ENCODE measurements around the gene PPP2R1A. TPM values are rescaled to one million over a fixed set of nuclear protein-coding genes. Genes with fewer than 3 reads are reported as not detected.

Gene PPP2R1A
- total RNA-seq, 1 experiment from 2014 or later, result 266 TPM

DNA sequence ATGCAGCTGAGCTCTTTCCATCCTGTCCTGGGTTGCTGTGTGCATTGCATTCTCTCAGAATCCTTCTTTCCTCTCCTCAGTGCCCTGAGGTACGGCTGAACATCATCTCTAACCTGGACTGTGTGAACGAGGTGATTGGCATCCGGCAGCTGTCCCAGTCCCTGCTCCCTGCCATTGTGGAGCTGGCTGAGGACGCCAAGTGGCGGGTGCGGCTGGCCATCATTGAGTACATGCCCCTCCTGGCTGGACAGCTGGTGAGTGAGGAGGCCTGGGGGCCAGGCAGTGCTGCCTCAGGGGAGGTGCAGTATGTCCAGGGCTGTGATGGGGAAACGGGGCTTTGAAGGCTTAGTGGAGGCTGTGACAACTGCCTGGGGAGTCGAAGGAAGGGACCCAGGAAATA lies 29.8 kb downstream of the PPP2R1A start:
- Histone ChIP-seq H3K4me1 (ENCODE audit: control insufficient read depth in 1 of 2, insufficient read depth in 2 of 2, low read length in 2 of 2) (no peaks in the 10 kb centered on the region), H3K27me3 (ENCODE audit: insufficient read depth, low read length) (no peaks in the 10 kb centered on the region), H3K4me3 (replicated peaks in 1 of 2; ENCODE audit: low read depth in 1 of 2, low read length in 2 of 2) (no peak overlapping the region), H3K79me2 (ENCODE audit: insufficient read depth, low read length) (peaks cover 7% of the 10 kb centered on the region; the same call in 1 of the 2 replicates), H3K27ac (ENCODE audit: low read depth, low read length) (no peak overlapping the region), H4K20me1 (ENCODE audit: insufficient read depth) (no peaks in the 10 kb centered on the region), H3K36me3 (ENCODE audit: control insufficient read depth in 1 of 2, insufficient read depth in 2 of 2, low read length in 2 of 2) (peaks cover 80 to 82% of the 10 kb centered on the region in 2 experiments), H3K9me2 (ENCODE audit: insufficient read depth) (no peaks in the 10 kb centered on the region), H3K9ac (ENCODE audit: low read length) (no peak overlapping the region), H3K9me3 (ENCODE audit: control insufficient read depth in 1 of 2, insufficient read depth in 1 of 2, low read depth in 1 of 2, low read length in 2 of 2) (no peaks in the 10 kb centered on the region), H3K4me2 (ENCODE audit: low read length) (no peak overlapping the region), H2AFZ (ENCODE audit: low read depth, low read length, poor library complexity, severe bottlenecking) (no peak overlapping the region)
- ChIA-PET CTCF (no interaction called here), POLR2A (no interaction called here), RAD21 (ENCODE audit: low non-redundant PET in 1 of 2, low total read pairs in 2 of 2, uncharacterized antibody in 2 of 2, unreplicated experiment in 2 of 2) (no interaction called here)
- DNase-seq (ENCODE audit: low read depth, low spot score), result no peak
- no peak for TF ChIP-seq SP1 (IDR thresholded peaks at IDR 0.05; ENCODE audit: low read depth)
- TF ChIP-seq CBX3 (IDR thresholded peaks at IDR 0.05; ENCODE audit: low read depth), result no peak
- TF ChIP-seq CEBPB (IDR thresholded peaks at IDR 0.05; ENCODE audit: low read depth), result no peak
- TF ChIP-seq, protein P1, sequence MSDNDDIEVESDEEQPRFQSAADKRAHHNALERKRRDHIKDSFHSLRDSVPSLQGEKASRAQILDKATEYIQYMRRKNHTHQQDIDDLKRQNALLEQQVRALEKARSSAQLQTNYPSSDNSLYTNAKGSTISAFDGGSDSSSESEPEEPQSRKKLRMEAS (IDR thresholded peaks at IDR 0.05), result no peak
- TF ChIP-seq, protein P2, sequence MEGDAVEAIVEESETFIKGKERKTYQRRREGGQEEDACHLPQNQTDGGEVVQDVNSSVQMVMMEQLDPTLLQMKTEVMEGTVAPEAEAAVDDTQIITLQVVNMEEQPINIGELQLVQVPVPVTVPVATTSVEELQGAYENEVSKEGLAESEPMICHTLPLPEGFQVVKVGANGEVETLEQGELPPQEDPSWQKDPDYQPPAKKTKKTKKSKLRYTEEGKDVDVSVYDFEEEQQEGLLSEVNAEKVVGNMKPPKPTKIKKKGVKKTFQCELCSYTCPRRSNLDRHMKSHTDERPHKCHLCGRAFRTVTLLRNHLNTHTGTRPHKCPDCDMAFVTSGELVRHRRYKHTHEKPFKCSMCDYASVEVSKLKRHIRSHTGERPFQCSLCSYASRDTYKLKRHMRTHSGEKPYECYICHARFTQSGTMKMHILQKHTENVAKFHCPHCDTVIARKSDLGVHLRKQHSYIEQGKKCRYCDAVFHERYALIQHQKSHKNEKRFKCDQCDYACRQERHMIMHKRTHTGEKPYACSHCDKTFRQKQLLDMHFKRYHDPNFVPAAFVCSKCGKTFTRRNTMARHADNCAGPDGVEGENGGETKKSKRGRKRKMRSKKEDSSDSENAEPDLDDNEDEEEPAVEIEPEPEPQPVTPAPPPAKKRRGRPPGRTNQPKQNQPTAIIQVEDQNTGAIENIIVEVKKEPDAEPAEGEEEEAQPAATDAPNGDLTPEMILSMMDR (IDR thresholded peaks at IDR 0.05 in 2 of 3, conservative IDR thresholded peaks at IDR 0.05 in 1 of 3; ENCODE audit: borderline replicate concordance in 1 of 3, insufficient read depth in 1 of 3, low read depth in 2 of 3, low read length in 2 of 3), result no peak
- TF ChIP-seq TCF7L2 (IDR thresholded peaks at IDR 0.05; ENCODE audit: borderline replicate concordance, extremely low read depth, insufficient read depth, insufficient read length), result no peak
- no peak for TF ChIP-seq SRF (IDR thresholded peaks at IDR 0.05; ENCODE audit: low read depth)
- TF ChIP-seq ELF1 (IDR thresholded peaks at IDR 0.05; ENCODE audit: borderline replicate concordance, low read depth), result no peak
- no peak for TF ChIP-seq RAD21 (IDR thresholded peaks at IDR 0.05; ENCODE audit: low read depth)
- ATAC-seq, result no peak
- intact Hi-C loops (cut with micrococcal nuclease), result no loop called here
- no TSS peak for BruUV-seq (replicated peaks)

DNA sequence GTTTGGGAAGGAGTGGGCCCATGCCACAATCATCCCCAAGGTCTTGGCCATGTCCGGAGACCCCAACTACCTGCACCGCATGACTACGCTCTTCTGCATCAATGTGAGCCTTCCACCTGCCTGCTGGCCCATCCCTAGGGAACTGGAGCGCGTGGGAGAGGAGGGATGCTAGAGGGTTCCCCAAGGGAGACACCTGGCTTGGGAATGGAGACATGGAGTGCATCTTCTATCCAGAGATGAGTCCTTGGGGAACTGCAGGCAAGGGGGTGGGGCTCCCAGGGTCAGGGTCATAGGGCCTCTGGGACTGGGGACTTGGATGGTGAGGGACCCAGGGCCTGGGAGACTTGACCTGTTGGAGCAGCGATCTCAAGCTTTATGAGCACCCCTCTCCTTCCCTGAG lies 31.2 kb downstream of the PPP2R1A start:
- DNase-seq (ENCODE audit: low read depth, low spot score), result no peak
- H3K4me3 ChIP-seq (replicated peaks in 1 of 2; ENCODE audit: low read depth in 1 of 2, low read length in 2 of 2), result no peak overlapping the region
- no TSS peak for BruUV-seq (replicated peaks)
- peaks cover 79 to 80% of the 10 kb centered on the region in 2 experiments for H3K36me3 ChIP-seq (ENCODE audit: control insufficient read depth in 1 of 2, insufficient read depth in 2 of 2, low read length in 2 of 2)
- H3K9me3 ChIP-seq (ENCODE audit: control insufficient read depth in 1 of 2, insufficient read depth in 1 of 2, low read depth in 1 of 2, low read length in 2 of 2), result no peaks in the 10 kb centered on the region
- H3K9me2 ChIP-seq (ENCODE audit: insufficient read depth), result no peaks in the 10 kb centered on the region
- peaks cover 7% of the 10 kb centered on the region; the same call in 1 of the 2 replicates for H3K79me2 ChIP-seq (ENCODE audit: insufficient read depth, low read length)
- RAD21 ChIA-PET (ENCODE audit: low non-redundant PET in 1 of 2, low total read pairs in 2 of 2, uncharacterized antibody in 2 of 2, unreplicated experiment in 2 of 2), result no interaction called here
- ATAC-seq, result no peak
- no peaks in the 10 kb centered on the region for H3K27me3 ChIP-seq (ENCODE audit: insufficient read depth, low read length)
- no peak overlapping the region for H2AFZ ChIP-seq (ENCODE audit: low read depth, low read length, poor library complexity, severe bottlenecking)
- H3K9ac ChIP-seq (ENCODE audit: low read length), result no peak overlapping the region
- H3K4me2 ChIP-seq (ENCODE audit: low read length), result no peak overlapping the region
- intact Hi-C loops (cut with micrococcal nuclease), result no loop called here
- H3K27ac ChIP-seq (ENCODE audit: low read depth, low read length), result no peak overlapping the region
- CTCF ChIA-PET, result no interaction called here
- H4K20me1 ChIP-seq (ENCODE audit: insufficient read depth), result no peaks in the 10 kb centered on the region
- no peaks in the 10 kb centered on the region for H3K4me1 ChIP-seq (ENCODE audit: control insufficient read depth in 1 of 2, insufficient read depth in 2 of 2, low read length in 2 of 2)
- POLR2A ChIA-PET, result no interaction called here
- TF ChIP-seq FOSL1 (IDR thresholded peaks at IDR 0.05; ENCODE audit: low read depth) (no peak), SIN3A (IDR thresholded peaks at IDR 0.05; ENCODE audit: low read depth) (no peak), ZFX (IDR thresholded peaks at IDR 0.05) (no peak), CEBPB (IDR thresholded peaks at IDR 0.05; ENCODE audit: low read depth) (no peak)
- TF ChIP-seq, protein P3, sequence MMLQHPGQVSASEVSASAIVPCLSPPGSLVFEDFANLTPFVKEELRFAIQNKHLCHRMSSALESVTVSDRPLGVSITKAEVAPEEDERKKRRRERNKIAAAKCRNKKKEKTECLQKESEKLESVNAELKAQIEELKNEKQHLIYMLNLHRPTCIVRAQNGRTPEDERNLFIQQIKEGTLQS (IDR thresholded peaks at IDR 0.05), result no peak
- TF ChIP-seq, protein P4, sequence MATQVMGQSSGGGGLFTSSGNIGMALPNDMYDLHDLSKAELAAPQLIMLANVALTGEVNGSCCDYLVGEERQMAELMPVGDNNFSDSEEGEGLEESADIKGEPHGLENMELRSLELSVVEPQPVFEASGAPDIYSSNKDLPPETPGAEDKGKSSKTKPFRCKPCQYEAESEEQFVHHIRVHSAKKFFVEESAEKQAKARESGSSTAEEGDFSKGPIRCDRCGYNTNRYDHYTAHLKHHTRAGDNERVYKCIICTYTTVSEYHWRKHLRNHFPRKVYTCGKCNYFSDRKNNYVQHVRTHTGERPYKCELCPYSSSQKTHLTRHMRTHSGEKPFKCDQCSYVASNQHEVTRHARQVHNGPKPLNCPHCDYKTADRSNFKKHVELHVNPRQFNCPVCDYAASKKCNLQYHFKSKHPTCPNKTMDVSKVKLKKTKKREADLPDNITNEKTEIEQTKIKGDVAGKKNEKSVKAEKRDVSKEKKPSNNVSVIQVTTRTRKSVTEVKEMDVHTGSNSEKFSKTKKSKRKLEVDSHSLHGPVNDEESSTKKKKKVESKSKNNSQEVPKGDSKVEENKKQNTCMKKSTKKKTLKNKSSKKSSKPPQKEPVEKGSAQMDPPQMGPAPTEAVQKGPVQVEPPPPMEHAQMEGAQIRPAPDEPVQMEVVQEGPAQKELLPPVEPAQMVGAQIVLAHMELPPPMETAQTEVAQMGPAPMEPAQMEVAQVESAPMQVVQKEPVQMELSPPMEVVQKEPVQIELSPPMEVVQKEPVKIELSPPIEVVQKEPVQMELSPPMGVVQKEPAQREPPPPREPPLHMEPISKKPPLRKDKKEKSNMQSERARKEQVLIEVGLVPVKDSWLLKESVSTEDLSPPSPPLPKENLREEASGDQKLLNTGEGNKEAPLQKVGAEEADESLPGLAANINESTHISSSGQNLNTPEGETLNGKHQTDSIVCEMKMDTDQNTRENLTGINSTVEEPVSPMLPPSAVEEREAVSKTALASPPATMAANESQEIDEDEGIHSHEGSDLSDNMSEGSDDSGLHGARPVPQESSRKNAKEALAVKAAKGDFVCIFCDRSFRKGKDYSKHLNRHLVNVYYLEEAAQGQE (IDR thresholded peaks at IDR 0.05; ENCODE audit: low read depth), result no peak
